ENCODE results near the gene CHD9NB.

Gene CHD9NB

DNA sequence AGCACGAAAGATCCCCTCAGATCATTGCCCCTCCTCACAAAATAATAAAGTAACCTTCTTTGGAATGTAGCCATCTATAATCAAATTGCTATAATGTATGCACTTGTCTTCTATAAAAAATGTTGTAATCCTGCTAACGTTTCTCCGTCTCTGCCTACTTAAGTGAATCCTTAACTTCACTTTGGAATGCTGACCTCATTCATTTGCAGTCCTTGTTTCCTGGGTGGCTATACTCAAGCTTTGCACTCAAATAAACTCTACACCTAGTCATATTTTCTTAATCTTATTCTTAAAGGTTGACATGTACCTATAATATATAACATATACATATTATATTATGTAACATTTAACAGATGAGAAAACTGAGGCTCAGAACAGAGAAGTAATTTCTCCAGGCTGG lies 22.7 kb downstream of the CHD9NB start:
- no peak for DNase-seq (ENCODE audit: low read depth)

DNA sequence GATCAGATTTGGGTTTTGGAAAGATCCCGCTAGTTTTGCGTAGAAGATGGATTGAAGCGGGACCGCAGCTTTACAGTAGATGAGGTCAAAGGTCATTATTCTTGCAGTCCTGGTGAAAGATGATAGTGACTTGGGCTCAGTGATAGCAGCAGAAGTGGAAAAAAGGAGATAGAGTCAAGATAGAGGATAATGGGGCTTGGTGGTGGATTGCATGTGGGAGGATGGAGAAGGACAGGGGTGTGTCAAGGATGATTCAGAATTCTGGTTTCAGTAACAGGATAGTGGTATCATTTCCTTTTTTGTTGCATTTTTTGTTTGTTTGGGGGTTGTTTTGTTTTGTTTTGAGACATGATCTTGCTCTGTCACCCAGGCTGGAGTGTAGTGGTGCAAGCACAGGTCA lies 28.7 kb downstream of the CHD9NB start:
- no peak for DNase-seq (ENCODE audit: low read depth)

DNA sequence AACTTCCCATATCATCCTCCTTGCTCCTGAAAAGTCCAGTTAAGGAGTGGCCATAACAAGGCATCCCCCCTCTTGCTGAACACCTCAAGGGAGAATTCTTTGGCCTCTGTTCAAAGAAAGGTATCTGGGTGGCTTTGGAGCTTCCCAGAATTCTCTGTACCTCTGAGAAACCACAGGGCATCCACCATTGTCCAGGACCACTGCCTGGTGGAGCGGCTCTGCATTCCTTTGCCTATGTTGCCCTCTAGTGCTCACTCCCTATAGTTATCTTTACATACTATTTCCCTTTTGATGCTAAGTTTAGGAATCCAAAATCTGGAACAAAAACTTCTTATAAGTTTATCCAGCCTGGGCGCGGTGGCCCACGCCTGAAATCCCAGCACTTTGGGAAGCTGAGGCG lies 30.3 kb downstream of the CHD9NB start:
- no peak for DNase-seq (ENCODE audit: low read depth)

DNA sequence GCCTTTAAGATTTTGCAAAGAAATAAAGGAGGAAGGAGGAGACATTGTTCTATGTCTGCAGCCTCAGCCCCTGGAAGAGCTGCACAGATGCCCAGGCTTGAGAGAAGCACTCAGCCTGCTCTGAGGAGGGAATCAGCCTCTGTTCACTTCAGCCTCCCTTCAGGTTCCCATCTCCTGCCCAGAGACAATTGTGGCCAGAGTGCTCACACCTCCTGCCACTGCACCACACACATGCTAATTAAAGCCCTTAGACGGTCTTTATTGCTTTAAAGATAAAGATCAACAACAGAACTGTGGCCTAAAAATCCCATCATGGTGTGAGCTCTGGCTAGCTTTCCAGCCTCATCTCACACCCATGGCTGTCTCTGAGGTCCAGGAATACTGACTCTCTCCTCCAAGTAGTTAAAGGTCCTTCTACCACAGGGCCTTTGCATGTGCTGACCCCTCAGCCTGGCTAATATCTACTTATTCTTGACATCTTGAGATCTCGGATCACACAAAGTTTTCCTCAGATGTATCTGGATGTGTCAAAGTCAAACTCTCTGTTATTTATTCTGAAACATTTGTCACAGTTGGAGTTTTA lies 33.8 kb downstream of the CHD9NB start:
- no peak for DNase-seq (ENCODE audit: low read depth)

DNA sequence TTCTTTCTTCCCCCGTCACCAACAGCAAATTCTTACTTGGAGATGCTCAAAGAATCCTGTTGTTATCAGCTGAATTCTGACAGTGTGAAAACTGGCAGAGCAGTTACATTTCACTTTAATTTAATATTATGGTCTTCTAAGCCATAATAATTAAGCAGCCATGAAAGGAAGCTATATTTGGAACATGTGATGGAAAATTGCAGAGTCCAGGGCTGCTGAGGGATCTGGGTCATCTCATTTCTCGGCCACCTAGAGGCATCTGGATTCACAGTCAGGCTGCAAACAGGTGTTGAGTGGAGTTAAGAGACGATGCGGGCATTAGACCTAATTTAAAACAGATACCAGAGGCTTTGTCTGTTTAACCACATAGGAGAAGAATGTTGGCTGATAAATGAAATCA lies 38.4 kb downstream of the CHD9NB start:
- DNase-seq (ENCODE audit: low read depth), result no peak

DNA sequence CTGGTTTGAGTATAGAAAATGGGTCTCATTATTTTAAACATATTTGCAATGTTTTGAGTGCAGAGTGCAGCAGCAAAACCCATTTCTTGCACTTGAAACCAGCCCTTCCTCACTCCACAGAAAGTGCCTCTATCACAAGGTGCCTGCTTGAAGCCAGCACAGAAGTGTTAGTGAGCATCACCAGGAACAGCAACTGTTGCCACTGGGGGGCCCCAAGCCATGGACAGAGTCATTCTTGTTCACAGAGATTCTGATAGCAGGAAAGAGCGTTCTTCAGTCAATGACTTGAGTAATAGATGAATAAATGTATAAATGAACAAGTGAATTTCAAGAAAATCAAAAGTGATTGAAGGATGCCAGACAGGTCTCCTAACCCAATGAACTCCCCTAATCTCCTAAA lies 45.6 kb downstream of the CHD9NB start:
- no peak for DNase-seq (ENCODE audit: low read depth)

DNA sequence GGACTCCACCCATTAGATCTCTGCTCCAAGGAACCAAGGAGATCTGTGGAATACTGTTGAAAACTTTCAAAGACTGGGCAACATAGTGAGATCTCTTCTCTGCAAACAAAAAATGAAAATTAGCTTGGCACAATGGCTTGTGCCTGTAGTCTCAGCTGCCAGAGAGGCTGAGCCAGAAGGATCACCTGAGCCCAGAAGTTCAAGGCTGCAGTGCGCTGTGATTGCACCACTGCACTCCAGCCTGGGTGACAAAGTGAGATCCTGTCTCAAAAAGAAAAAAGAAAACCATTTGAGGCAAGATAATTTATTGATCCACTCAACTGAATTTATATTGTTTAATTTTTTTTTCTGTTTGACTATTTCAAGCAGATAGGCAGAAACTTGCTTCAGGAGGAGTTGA lies 54.8 kb downstream of the CHD9NB start:
- DNase-seq (ENCODE audit: low read depth), result no peak

DNA sequence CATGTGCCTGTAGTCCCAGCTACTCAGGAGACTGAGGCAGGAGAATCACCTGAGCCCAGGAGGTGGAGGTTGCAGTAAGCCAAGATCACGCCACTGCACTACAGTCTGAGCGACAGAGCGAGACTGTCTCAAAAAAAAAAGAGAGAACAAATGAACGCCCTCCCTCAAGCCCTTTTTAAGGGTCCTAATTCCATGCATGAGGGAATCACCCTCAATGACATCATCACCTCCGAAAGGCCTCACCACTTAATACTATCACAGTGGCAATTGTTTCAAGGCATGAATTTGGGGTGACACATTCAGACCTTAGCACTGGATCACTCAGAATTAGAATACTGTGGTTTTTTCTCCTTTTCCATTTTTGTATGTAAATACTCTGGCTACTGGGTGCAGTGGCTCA lies 57.8 kb downstream of the CHD9NB start:
- no peak for DNase-seq (ENCODE audit: low read depth)

DNA sequence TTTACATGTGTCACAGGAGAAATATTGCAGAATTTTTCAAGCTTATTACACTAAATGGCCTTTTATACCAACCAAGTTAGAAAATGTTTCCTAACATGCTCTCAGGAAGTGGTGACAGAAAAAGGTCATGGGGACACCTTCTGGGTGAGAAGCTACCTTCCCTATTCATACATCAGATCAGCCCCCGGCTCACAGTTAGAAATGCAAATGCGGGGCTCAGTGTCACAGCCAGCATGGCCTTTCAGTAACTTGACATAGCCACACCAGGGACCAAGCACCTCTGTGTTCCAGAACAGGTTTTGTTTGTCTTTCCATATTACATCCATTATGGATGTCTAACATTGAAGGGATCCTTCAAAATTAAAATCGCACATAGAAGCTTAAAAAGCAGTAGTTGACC lies 59.5 kb downstream of the CHD9NB start:
- DNase-seq (ENCODE audit: low read depth), result no peak

DNA sequence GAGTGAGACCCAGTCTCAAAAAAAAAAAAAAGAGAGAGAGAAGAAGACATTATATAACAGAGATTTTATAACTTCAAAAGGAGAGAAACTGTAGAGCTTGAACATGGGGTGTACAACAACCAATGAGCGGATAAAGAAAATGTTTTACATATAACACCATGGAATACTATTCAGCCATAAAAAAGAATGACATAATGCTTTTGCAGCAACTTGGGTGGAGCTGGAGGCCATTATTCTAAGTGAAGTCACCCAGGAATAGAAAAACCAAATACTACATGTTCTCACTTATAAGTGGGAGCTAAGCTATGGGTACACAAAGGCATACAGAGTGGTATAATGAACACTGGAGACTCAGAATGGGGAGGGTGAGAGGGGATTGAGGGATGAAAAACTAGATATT lies 61.1 kb downstream of the CHD9NB start:
- DNase-seq (ENCODE audit: low read depth), result no peak

Data from T follicular helper cell (primary cell).